ENCODE measurements around the gene PEX16.

PEX16 gene

GRCh38 chr11:45926536-45927331 is 9.1 kb upstream of the PEX16 start:
- H3K36me3 Mint-ChIP-seq (ENCODE audit: low read depth) = peaks cover 6% of the 10 kb centered on the region
- H3K4me1 Mint-ChIP-seq (ENCODE audit: low read depth) = peaks cover 24% of the 10 kb centered on the region
- no peaks in the 10 kb centered on the region for H3K9me3 Mint-ChIP-seq
- no peak overlapping the region for H3K4me3 Mint-ChIP-seq
- H3K27ac Mint-ChIP-seq = no peak overlapping the region
- H3K27me3 Mint-ChIP-seq = peaks cover 8% of the 10 kb centered on the region

DNA sequence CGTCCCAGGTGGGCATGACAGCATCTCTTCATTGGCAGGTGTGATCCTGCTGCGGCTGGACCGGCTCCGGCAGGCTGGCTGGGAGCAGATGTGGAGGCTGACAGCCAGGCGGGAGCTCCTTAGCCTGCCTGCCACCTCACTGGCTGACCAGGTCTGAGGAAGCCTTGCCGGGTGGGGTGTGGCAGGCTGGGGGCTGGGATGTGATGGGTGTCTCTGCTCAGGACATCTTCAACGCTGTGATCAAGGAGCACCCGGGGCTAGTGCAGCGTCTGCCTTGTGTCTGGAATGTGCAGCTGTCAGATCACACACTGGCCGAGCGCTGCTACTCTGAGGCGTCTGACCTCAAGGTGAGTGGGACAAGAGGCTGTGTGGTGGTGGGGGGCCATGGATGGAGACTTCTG is 8.3 kb upstream of the PEX16 start:
- H3K4me1 Mint-ChIP-seq (ENCODE audit: low read depth) = peaks cover 20% of the 10 kb centered on the region
- no peak overlapping the region for H3K27ac Mint-ChIP-seq
- H3K27me3 Mint-ChIP-seq = peaks cover 13% of the 10 kb centered on the region
- H3K4me3 Mint-ChIP-seq = no peak overlapping the region
- H3K9me3 Mint-ChIP-seq = no peaks in the 10 kb centered on the region
- peaks cover 6% of the 10 kb centered on the region for H3K36me3 Mint-ChIP-seq (ENCODE audit: low read depth)

- H3K9me3 Mint-ChIP-seq = no peaks in the 10 kb centered on the region
- no peak overlapping the region for H3K27ac Mint-ChIP-seq
- H3K27me3 Mint-ChIP-seq = peaks cover 13% of the 10 kb centered on the region
- H3K36me3 Mint-ChIP-seq (ENCODE audit: low read depth) = peaks cover 6% of the 10 kb centered on the region
- peaks cover 19% of the 10 kb centered on the region for H3K4me1 Mint-ChIP-seq (ENCODE audit: low read depth)
- H3K4me3 Mint-ChIP-seq = no peak overlapping the region
Measured at GRCh38 chr11:45925550-45925949, 7.9 kb upstream of the PEX16 start.

- no peak overlapping the region for H3K4me3 Mint-ChIP-seq
- no peak overlapping the region for H3K27ac Mint-ChIP-seq
- H3K27me3 Mint-ChIP-seq = peaks cover 13% of the 10 kb centered on the region
- H3K36me3 Mint-ChIP-seq (ENCODE audit: low read depth) = peaks cover under 1% of the 10 kb centered on the region
- peaks cover 15% of the 10 kb centered on the region for H3K4me1 Mint-ChIP-seq (ENCODE audit: low read depth)
- H3K9me3 Mint-ChIP-seq = no peaks in the 10 kb centered on the region
Measured at GRCh38 chr11:45924927-45925326, 7.2 kb upstream of the PEX16 start.

DNA sequence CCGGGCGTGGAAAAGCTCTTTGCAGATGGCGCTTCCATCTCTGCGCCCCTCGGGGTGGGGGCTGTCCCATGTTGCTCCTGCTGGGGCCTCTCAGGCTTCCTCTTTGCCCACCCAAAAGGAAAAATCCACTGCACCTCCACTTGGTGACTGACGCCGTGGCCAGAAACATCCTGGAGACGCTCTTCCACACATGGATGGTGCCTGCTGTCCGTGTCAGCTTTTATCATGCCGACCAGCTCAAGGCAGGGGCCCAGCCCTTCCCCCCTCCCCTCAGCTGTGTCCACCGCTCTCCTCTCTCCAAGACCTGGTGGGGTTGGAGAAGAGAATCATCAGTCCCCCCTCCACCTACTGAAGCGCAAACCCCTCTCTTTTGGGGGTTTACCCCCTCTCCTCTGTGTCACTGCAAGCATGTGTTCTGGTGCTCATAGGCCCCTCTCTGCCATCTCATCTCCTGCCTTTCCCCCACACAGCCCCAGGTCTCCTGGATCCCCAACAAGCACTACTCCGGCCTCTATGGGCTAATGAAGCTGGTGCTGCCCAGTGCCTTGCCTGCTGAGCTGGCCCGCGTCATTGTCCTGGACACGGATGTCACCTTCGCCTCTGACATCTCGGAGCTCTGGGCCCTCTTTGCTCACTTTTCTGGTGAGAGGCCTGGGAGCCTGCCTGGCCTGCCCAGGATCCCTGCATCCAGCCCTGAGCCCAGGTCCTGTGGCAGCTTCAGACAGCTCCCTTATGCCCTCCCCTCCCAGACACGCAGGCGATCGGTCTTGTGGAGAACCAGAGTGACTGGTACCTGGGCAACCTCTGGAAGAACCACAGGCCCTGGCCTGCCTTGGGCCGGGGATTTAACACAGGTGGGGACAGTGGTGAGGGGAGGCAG is 6.6 kb upstream of the PEX16 start:
- no peak overlapping the region for H3K27ac Mint-ChIP-seq
- peaks cover 17% of the 10 kb centered on the region for H3K4me1 Mint-ChIP-seq (ENCODE audit: low read depth)
- H3K36me3 Mint-ChIP-seq (ENCODE audit: low read depth) = no peaks in the 10 kb centered on the region
- H3K4me3 Mint-ChIP-seq = peak overlapping the region; percentile 66
- H3K9me3 Mint-ChIP-seq = no peaks in the 10 kb centered on the region
- H3K27me3 Mint-ChIP-seq = peaks cover 13% of the 10 kb centered on the region

- peaks cover 31% of the 10 kb centered on the region for H3K4me1 Mint-ChIP-seq (ENCODE audit: low read depth)
- H3K36me3 Mint-ChIP-seq (ENCODE audit: low read depth) = no peaks in the 10 kb centered on the region
- peak within 1 kb of the TSS; percentile 70 for H3K27ac Mint-ChIP-seq
- no peaks in the 10 kb centered on the region for H3K9me3 Mint-ChIP-seq
- peak within 1 kb of the TSS; percentile 73 for H3K4me3 Mint-ChIP-seq
- peaks cover 13% of the 10 kb centered on the region for H3K27me3 Mint-ChIP-seq
Measured at GRCh38 chr11:45922425-45923082, 4.9 kb upstream of the PEX16 start, which contains the start of gene LARGE2. LARGE2 (plus strand) TSS chr11:45922656; CDS start chr11:45922883, 227 bp downstream.

GRCh38 chr11:45921561-45922424 is 4.1 kb upstream of the PEX16 start:
- no peaks in the 10 kb centered on the region for H3K9me3 Mint-ChIP-seq
- H3K27me3 Mint-ChIP-seq = peaks cover 13% of the 10 kb centered on the region
- H3K27ac Mint-ChIP-seq = no peak overlapping the region
- H3K4me3 Mint-ChIP-seq = peak overlapping the region; percentile 55
- H3K4me1 Mint-ChIP-seq (ENCODE audit: low read depth) = peaks cover 34% of the 10 kb centered on the region
- no peaks in the 10 kb centered on the region for H3K36me3 Mint-ChIP-seq (ENCODE audit: low read depth)

GRCh38 chr11:45920531-45921477 is 3.1 kb upstream of the PEX16 start:
- H3K4me1 Mint-ChIP-seq (ENCODE audit: low read depth) = peaks cover 44% of the 10 kb centered on the region
- no peaks in the 10 kb centered on the region for H3K9me3 Mint-ChIP-seq
- peaks cover 13% of the 10 kb centered on the region for H3K27me3 Mint-ChIP-seq
- peaks cover 6% of the 10 kb centered on the region for H3K36me3 Mint-ChIP-seq (ENCODE audit: low read depth)
- no peak overlapping the region for H3K4me3 Mint-ChIP-seq
- no peak overlapping the region for H3K27ac Mint-ChIP-seq

- Mint-ChIP-seq H3K36me3 (ENCODE audit: low read depth) (peaks cover 6% of the 10 kb centered on the region), H3K4me1 (ENCODE audit: low read depth) (peaks cover 48% of the 10 kb centered on the region), H3K9me3 (no peaks in the 10 kb centered on the region), H3K4me3 (peak overlapping the region; percentile 20), H3K27ac (no peak overlapping the region), H3K27me3 (peaks cover 13% of the 10 kb centered on the region)
Measured at GRCh38 chr11:45919806-45920530, 2.3 kb upstream of the PEX16 start.

DNA sequence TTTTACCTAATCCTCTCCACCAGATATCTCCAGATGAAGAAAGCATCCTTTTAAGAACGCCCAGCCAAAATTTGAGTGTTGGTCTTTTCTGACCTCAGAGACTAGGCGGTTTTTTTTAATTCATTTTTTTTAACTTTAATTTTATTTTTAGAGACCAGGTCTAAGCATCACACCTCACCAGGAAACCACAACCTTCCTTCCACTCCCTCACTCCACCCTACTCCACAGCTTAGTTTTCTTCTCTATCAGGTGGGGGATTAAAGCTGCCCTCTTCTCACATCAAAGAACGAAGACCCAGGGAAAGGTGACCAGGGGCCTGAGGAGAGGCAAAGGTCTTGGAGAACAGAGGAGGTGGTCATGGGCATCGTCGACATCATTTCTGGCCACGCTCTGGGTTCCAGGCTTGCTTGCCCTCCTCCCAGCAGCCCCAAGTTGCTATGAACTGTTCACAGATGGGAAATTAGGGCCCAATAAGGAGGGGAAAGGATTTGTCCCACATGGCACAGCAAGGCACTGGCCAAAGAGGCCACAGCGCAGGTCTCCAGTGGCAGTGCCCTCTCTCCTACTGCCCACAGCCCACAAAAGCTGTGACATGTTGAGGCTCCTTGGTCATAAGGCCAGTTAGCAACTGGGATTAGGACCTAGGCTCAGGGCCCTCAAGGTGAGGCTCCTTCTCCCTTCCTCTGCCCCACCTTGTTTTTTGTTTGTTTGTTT is 1.4 kb upstream of the PEX16 start:
- peaks cover 44% of the 10 kb centered on the region for H3K4me1 Mint-ChIP-seq (ENCODE audit: low read depth)
- no peak overlapping the region for H3K27ac Mint-ChIP-seq
- no peaks in the 10 kb centered on the region for H3K9me3 Mint-ChIP-seq
- peak overlapping the region; percentile 97 for H3K4me3 Mint-ChIP-seq
- H3K36me3 Mint-ChIP-seq (ENCODE audit: low read depth) = peaks cover 6% of the 10 kb centered on the region
- H3K27me3 Mint-ChIP-seq = peaks cover 10% of the 10 kb centered on the region

- peaks cover 42% of the 10 kb centered on the region for H3K4me1 Mint-ChIP-seq (ENCODE audit: low read depth)
- H3K36me3 Mint-ChIP-seq (ENCODE audit: low read depth) = peaks cover 6% of the 10 kb centered on the region
- no peaks in the 10 kb centered on the region for H3K9me3 Mint-ChIP-seq
- peak overlapping the region; percentile 97 for H3K4me3 Mint-ChIP-seq
- H3K27ac Mint-ChIP-seq = peak overlapping the region; percentile 94
- peaks cover 8% of the 10 kb centered on the region for H3K27me3 Mint-ChIP-seq
Measured at GRCh38 chr11:45918331-45918941, 759 bp upstream of the PEX16 start.

DNA sequence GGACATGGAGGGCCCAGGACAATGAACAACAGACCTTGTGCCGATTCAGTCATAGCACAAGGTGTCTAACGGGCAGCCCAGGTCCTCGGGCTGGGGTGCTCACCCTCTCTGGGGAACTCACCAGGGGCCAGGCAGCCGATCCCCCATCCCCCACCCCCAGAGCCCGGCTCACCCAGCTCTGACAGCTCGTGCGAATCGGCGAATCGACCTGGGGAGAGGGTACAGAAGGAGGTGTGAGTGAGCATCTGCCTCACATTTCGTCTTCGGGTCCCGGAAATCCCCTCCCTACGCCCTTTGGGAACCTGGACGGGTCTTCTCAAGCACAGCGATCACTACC is 423 bp downstream of the PEX16 start:
- H3K27ac Mint-ChIP-seq = peak overlapping the region; percentile 94
- H3K4me3 Mint-ChIP-seq = peak overlapping the region; percentile 97
- peaks cover 6% of the 10 kb centered on the region for H3K36me3 Mint-ChIP-seq (ENCODE audit: low read depth)
- H3K9me3 Mint-ChIP-seq = no peaks in the 10 kb centered on the region
- peaks cover 39% of the 10 kb centered on the region for H3K4me1 Mint-ChIP-seq (ENCODE audit: low read depth)
- peaks cover 5% of the 10 kb centered on the region for H3K27me3 Mint-ChIP-seq
